ENCODE data around the gene GNG11. TPM values are rescaled to one million over a fixed set of nuclear protein-coding genes. Genes with fewer than 3 reads are reported as not detected.

Gene GNG11
- total RNA-seq, result 10 to 100 TPM; 10.7 to 43.4 (median 26.3) TPM

- no peaks in the 10 kb centered on the region for H3K4me1 ChIP-seq
- 4 to 5% methylated on average over 36 to 39 of the region's 39 CpGs for WGBS, 2 donors
- H3K4me3 ChIP-seq (replicated peaks in 1 of 3), result peak within 1 kb of the TSS in 2 of 3 donors; percentile 34 to 44
- H3K27ac ChIP-seq, result peak within 1 kb of the TSS; percentile 83 to 92 (median 84)
- H3K9me3 ChIP-seq, result no peaks in the 10 kb centered on the region
- peak; percentile 68 to 80 for DNase-seq
- no peaks in the 10 kb centered on the region for H3K27me3 ChIP-seq
- TF ChIP-seq, protein P1, sequence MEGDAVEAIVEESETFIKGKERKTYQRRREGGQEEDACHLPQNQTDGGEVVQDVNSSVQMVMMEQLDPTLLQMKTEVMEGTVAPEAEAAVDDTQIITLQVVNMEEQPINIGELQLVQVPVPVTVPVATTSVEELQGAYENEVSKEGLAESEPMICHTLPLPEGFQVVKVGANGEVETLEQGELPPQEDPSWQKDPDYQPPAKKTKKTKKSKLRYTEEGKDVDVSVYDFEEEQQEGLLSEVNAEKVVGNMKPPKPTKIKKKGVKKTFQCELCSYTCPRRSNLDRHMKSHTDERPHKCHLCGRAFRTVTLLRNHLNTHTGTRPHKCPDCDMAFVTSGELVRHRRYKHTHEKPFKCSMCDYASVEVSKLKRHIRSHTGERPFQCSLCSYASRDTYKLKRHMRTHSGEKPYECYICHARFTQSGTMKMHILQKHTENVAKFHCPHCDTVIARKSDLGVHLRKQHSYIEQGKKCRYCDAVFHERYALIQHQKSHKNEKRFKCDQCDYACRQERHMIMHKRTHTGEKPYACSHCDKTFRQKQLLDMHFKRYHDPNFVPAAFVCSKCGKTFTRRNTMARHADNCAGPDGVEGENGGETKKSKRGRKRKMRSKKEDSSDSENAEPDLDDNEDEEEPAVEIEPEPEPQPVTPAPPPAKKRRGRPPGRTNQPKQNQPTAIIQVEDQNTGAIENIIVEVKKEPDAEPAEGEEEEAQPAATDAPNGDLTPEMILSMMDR (IDR thresholded peaks at IDR 0.05), result no peak
- TF ChIP-seq POLR2A (IDR thresholded peaks at IDR 0.05), result peak in 1 of 2 donors; percentile 34
- intact Hi-C loops (cut with DNase I), result no loop called here
- no peaks in the 10 kb centered on the region for H3K36me3 ChIP-seq
Observed at GRCh38 chr7:93921607-93922566, at the start of gene GNG11. TSS of gene GNG11 (plus strand) at chr7:93921735. CDS start at chr7:93922138, 403 bp downstream.

GRCh38 chr7:93873998-93874574 is 47.4 kb upstream of the GNG11 start:
- DNase-seq, result no peak
- 78 to 85% methylated on average over 1 of the region's 1 CpG for WGBS, 2 donors
- Histone ChIP-seq H3K4me3 (replicated peaks in 1 of 3) (no peak overlapping the region), H3K9me3 (no peaks in the 10 kb centered on the region), H3K27me3 (no peaks in the 10 kb centered on the region), H3K36me3 (no peaks in the 10 kb centered on the region), H3K4me1 (no peaks in the 10 kb centered on the region), H3K27ac (no peak overlapping the region)
- no peak for TF ChIP-seq POLR2A (IDR thresholded peaks at IDR 0.05)
- TF ChIP-seq, protein P1 (IDR thresholded peaks at IDR 0.05), result no peak
- intact Hi-C loops (cut with DNase I), result no loop called here

DNA sequence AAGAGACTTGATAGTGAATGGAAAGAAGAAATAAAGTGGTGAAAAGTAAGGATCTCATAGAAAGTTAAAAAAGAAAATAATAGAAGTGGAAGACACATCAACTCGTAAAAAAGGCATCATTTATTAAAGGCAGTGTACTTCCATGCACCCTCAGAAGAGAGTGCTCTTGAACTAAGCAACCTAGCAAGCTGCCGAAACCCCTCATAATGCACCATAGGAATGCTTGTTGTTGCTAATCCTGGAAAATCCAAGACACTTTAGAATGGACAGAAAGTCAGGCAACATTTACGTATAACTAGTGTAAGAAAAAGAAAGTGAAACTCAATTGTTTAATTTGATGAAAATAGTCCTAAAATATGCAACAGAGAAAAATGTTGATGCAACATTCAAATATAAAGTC is 43.8 kb upstream of the GNG11 start:
- no peak for TF ChIP-seq POLR2A (IDR thresholded peaks at IDR 0.05)
- TF ChIP-seq, protein P1 (IDR thresholded peaks at IDR 0.05), result no peak
- no peak overlapping the region for H3K4me3 ChIP-seq (replicated peaks in 1 of 3)
- WGBS, 2 donors, result 82 to 89% methylated on average over 3 of the region's 3 CpGs
- no peak overlapping the region for H3K27ac ChIP-seq
- H3K4me1 ChIP-seq, result no peaks in the 10 kb centered on the region
- DNase-seq, result no peak
- no peaks in the 10 kb centered on the region for H3K9me3 ChIP-seq
- H3K36me3 ChIP-seq, result no peaks in the 10 kb centered on the region
- H3K27me3 ChIP-seq, result no peaks in the 10 kb centered on the region
- intact Hi-C loops (cut with DNase I), result no loop called here

- Histone ChIP-seq H3K36me3 (no peaks in the 10 kb centered on the region), H3K9me3 (no peaks in the 10 kb centered on the region), H3K4me3 (replicated peaks in 1 of 3) (no peak overlapping the region), H3K4me1 (no peaks in the 10 kb centered on the region), H3K27me3 (no peaks in the 10 kb centered on the region), H3K27ac (no peak overlapping the region)
- intact Hi-C loops (cut with DNase I), result no loop called here
- TF ChIP-seq POLR2A (IDR thresholded peaks at IDR 0.05), result no peak
- TF ChIP-seq, protein P1 (IDR thresholded peaks at IDR 0.05), result no peak
- no peak for DNase-seq
Observed at GRCh38 chr7:93879356-93879755, 42.2 kb upstream of the GNG11 start.

GRCh38 chr7:93882468-93882867 is 39.1 kb upstream of the GNG11 start:
- Histone ChIP-seq H3K36me3 (no peaks in the 10 kb centered on the region), H3K9me3 (no peaks in the 10 kb centered on the region), H3K4me1 (no peaks in the 10 kb centered on the region), H3K4me3 (replicated peaks in 1 of 3) (no peak overlapping the region), H3K27ac (no peak overlapping the region), H3K27me3 (no peaks in the 10 kb centered on the region)
- TF ChIP-seq POLR2A (IDR thresholded peaks at IDR 0.05), result no peak
- TF ChIP-seq, protein P1 (IDR thresholded peaks at IDR 0.05), result no peak
- intact Hi-C loops (cut with DNase I), result no loop called here
- no peak for DNase-seq

Data from thyroid gland (tissue), 4 donors.